Activated naive CD4-positive, alpha-beta T cell treated with anti-CD3 and anti-CD28 coated beads, Interleukin-2, amount 50 U/mL, for 24 hours (primary cell): Measurements from ENCODE around the gene NEO1.
"Not testable (repeated sequence)": the region's sequence is repeated elsewhere in the genome, so short reads cannot be mapped to it uniquely, and the experiment has no call there.

Source experiments
- H3K27ac Mint-ChIP-seq: one replicate; pipeline ENCODE4 v1.8.0; 2021; ENCODE audit warnings: mild to moderate bottlenecking, mixed read lengths
- H3K27me3 Mint-ChIP-seq: one replicate; pipeline ENCODE4 v1.8.0; 2021; ENCODE audit warnings: mixed read lengths
- H3K36me3 Mint-ChIP-seq: one replicate; pipeline ENCODE4 v1.8.0; 2021; ENCODE audit warnings: mixed read lengths
- H3K4me1 Mint-ChIP-seq: one replicate; pipeline ENCODE4 v1.8.0; 2021; ENCODE audit warnings: mixed read lengths
- H3K4me3 Mint-ChIP-seq: one replicate; pipeline ENCODE4 v1.8.0; 2021; ENCODE audit warnings: mild to moderate bottlenecking, mixed read lengths
- H3K9me3 Mint-ChIP-seq: one replicate; pipeline ENCODE4 v1.8.0; 2021; ENCODE audit warnings: mixed read lengths

Gene NEO1

GRCh38 chr15:73296609-73297353, 244.5 kb downstream of the NEO1 start:
- peaks cover 8% of the 10 kb centered on the region for H3K36me3 Mint-ChIP-seq
- H3K27ac Mint-ChIP-seq, result no peak overlapping the region
- H3K4me1 Mint-ChIP-seq, result no peaks in the 10 kb centered on the region
- H3K9me3 Mint-ChIP-seq, result no peaks in the 10 kb centered on the region
- H3K4me3 Mint-ChIP-seq, result no peak overlapping the region
- no peaks in the 10 kb centered on the region for H3K27me3 Mint-ChIP-seq

- peaks cover 3% of the 10 kb centered on the region for H3K4me1 Mint-ChIP-seq
- H3K27me3 Mint-ChIP-seq, result no peaks in the 10 kb centered on the region
- peaks cover 7% of the 10 kb centered on the region for H3K36me3 Mint-ChIP-seq
- no peak overlapping the region for H3K27ac Mint-ChIP-seq
- H3K4me3 Mint-ChIP-seq, result no peak overlapping the region
- H3K9me3 Mint-ChIP-seq, result no peaks in the 10 kb centered on the region
Measured at GRCh38 chr15:73298522-73299245, 246.4 kb downstream of the NEO1 start.

GRCh38 chr15:73300286-73300685, 248.0 kb downstream of the NEO1 start:
- H3K4me3 Mint-ChIP-seq, H3K4me1 Mint-ChIP-seq, H3K36me3 Mint-ChIP-seq, H3K27ac Mint-ChIP-seq, H3K27me3 Mint-ChIP-seq, H3K9me3 Mint-ChIP-seq: not testable (repeated sequence)

- no peak overlapping the region for H3K27ac Mint-ChIP-seq
- H3K36me3 Mint-ChIP-seq, result peaks cover 7% of the 10 kb centered on the region
- no peaks in the 10 kb centered on the region for H3K27me3 Mint-ChIP-seq
- no peaks in the 10 kb centered on the region for H3K9me3 Mint-ChIP-seq
- H3K4me1 Mint-ChIP-seq, result peaks cover 4% of the 10 kb centered on the region
- no peak overlapping the region for H3K4me3 Mint-ChIP-seq
Measured at GRCh38 chr15:73303636-73304035, 251.4 kb downstream of the NEO1 start.

- Mint-ChIP-seq H3K27ac (no peak overlapping the region), H3K4me3 (no peak overlapping the region), H3K27me3 (no peaks in the 10 kb centered on the region), H3K4me1 (peaks cover 4% of the 10 kb centered on the region), H3K36me3 (peaks cover 4% of the 10 kb centered on the region), H3K9me3 (no peaks in the 10 kb centered on the region)
Measured at GRCh38 chr15:73305331-73306211, 253.3 kb downstream of the NEO1 start.

GRCh38 chr15:73308305-73308704, 256.0 kb downstream of the NEO1 start:
- H3K36me3 Mint-ChIP-seq, result peaks cover 2% of the 10 kb centered on the region
- H3K9me3 Mint-ChIP-seq, result no peaks in the 10 kb centered on the region
- H3K27ac Mint-ChIP-seq, result no peak overlapping the region
- H3K27me3 Mint-ChIP-seq, result no peaks in the 10 kb centered on the region
- peaks cover 4% of the 10 kb centered on the region for H3K4me1 Mint-ChIP-seq
- no peak overlapping the region for H3K4me3 Mint-ChIP-seq

GRCh38 chr15:73313861-73314260, 261.6 kb downstream of the NEO1 start:
- peaks cover 5% of the 10 kb centered on the region for H3K4me1 Mint-ChIP-seq
- peaks cover 6% of the 10 kb centered on the region for H3K27me3 Mint-ChIP-seq
- H3K27ac Mint-ChIP-seq, result no peak overlapping the region
- no peak overlapping the region for H3K4me3 Mint-ChIP-seq
- no peaks in the 10 kb centered on the region for H3K9me3 Mint-ChIP-seq
- no peaks in the 10 kb centered on the region for H3K36me3 Mint-ChIP-seq

- Mint-ChIP-seq H3K27me3 (peaks cover 10% of the 10 kb centered on the region), H3K36me3 (no peaks in the 10 kb centered on the region), H3K9me3 (no peaks in the 10 kb centered on the region), H3K27ac (no peak overlapping the region), H3K4me3 (no peak overlapping the region), H3K4me1 (peaks cover 5% of the 10 kb centered on the region)
Measured at GRCh38 chr15:73317651-73318462, 265.6 kb downstream of the NEO1 start.

- Mint-ChIP-seq H3K9me3 (no peaks in the 10 kb centered on the region), H3K4me1 (peaks cover 5% of the 10 kb centered on the region), H3K27ac (no peak overlapping the region), H3K27me3 (peaks cover 10% of the 10 kb centered on the region), H3K4me3 (no peak overlapping the region), H3K36me3 (no peaks in the 10 kb centered on the region)
Measured at GRCh38 chr15:73318463-73319351, 266.4 kb downstream of the NEO1 start.

- Mint-ChIP-seq H3K36me3 (no peaks in the 10 kb centered on the region), H3K9me3 (no peaks in the 10 kb centered on the region), H3K27ac (no peak overlapping the region), H3K27me3 (peaks cover 10% of the 10 kb centered on the region), H3K4me1 (peaks cover 5% of the 10 kb centered on the region), H3K4me3 (no peak overlapping the region)
Measured at GRCh38 chr15:73319460-73320245, 267.4 kb downstream of the NEO1 start.

GRCh38 chr15:73320619-73321180, 268.4 kb downstream of the NEO1 start:
- H3K4me3 Mint-ChIP-seq, result no peak overlapping the region
- no peaks in the 10 kb centered on the region for H3K36me3 Mint-ChIP-seq
- no peaks in the 10 kb centered on the region for H3K9me3 Mint-ChIP-seq
- H3K4me1 Mint-ChIP-seq, result peaks cover 5% of the 10 kb centered on the region
- no peak overlapping the region for H3K27ac Mint-ChIP-seq
- peaks cover 10% of the 10 kb centered on the region for H3K27me3 Mint-ChIP-seq

- Mint-ChIP-seq H3K36me3 (no peaks in the 10 kb centered on the region), H3K9me3 (no peaks in the 10 kb centered on the region), H3K27me3 (peaks cover 10% of the 10 kb centered on the region), H3K4me3 (no peak overlapping the region), H3K4me1 (peaks cover 5% of the 10 kb centered on the region), H3K27ac (no peak overlapping the region)
Measured at GRCh38 chr15:73321496-73322450, 269.5 kb downstream of the NEO1 start.
